Calu3 (cell line): Measurements from ENCODE around the gene COPZ1. TPM values are rescaled to one million over a fixed set of nuclear protein-coding genes. Genes with fewer than 3 reads are reported as not detected.

Experiments used
- Bru-seq: library from RNA; stranded (reverse); fragments of 400-500 nt; gene quantifications from one replicate; lab custom pipeline; 2021; lab: Mats Ljungman, UMichigan
- BruChase-seq, 2 experiments: library from RNA; stranded (reverse); fragments of 400-500 nt; gene quantifications; one replicate each; lab custom pipeline; 2021; lab: Mats Ljungman, UMichigan
- BruUV-seq: library from RNA; stranded (reverse); fragments of 400-500 nt; replicated peaks from 2 replicates; lab custom pipeline; 2021; lab: Mats Ljungman, UMichigan
- CTCF ChIA-PET: fragments of 300-600 bp; sonication (Branson Sonifier 250); formaldehyde crosslinking; loops from one replicate; lab custom pipeline; 2022; ENCODE audit warnings: antibody characterized with exemption; lab: Charles Lee
- DNase-seq: peaks from one replicate; pipeline ENCODE4 v3.0.0; 2022
- H3K27ac Mint-ChIP-seq: one replicate; pipeline ENCODE4 v1.8.0; 2022; ENCODE audit warnings: mixed read lengths; ENCODE audit not compliant: unreplicated experiment
- H3K27me3 Mint-ChIP-seq: one replicate; pipeline ENCODE4 v1.8.0; 2022; ENCODE audit warnings: mixed read lengths; ENCODE audit not compliant: unreplicated experiment
- H3K36me3 Mint-ChIP-seq: one replicate; pipeline ENCODE4 v1.8.0; 2022; ENCODE audit warnings: mild to moderate bottlenecking, moderate library complexity, mixed read lengths; ENCODE audit not compliant: insufficient read depth, unreplicated experiment
- H3K4me1 Mint-ChIP-seq: one replicate; pipeline ENCODE4 v1.8.0; 2022; ENCODE audit warnings: mild to moderate bottlenecking, low read depth, mixed read lengths; ENCODE audit not compliant: unreplicated experiment
- H3K4me3 Mint-ChIP-seq: one replicate; pipeline ENCODE4 v1.8.0; 2022; ENCODE audit warnings: mild to moderate bottlenecking, low read depth, moderate library complexity, mixed read lengths; ENCODE audit not compliant: unreplicated experiment
- H3K9me3 Mint-ChIP-seq: one replicate; pipeline ENCODE4 v1.8.0; 2022; ENCODE audit warnings: low read depth, mixed read lengths; ENCODE audit not compliant: unreplicated experiment
- CTCF ChIP-seq: fragments of 200-600 bp; IDR thresholded peaks from one replicate; pipeline ENCODE4 v1.8.0; 2022; ENCODE audit warnings: antibody characterized with exemption; ENCODE audit not compliant: unreplicated experiment
- intact Hi-C: fragments of 100-400 bp; cut with micrococcal nuclease; formaldehyde crosslinking; loops from one replicate; pipeline ENCODE4 v1.10.0; 2022; ENCODE audit not compliant: unreplicated experiment
- long read RNA-seq: library from polyadenylated mRNA; stranded (forward); transcript quantifications from one replicate; pipeline ENCODE4 v2.0.0, GENCODE V29; 2022
- total RNA-seq: library from RNA; stranded (reverse); gene quantifications from 2 replicates; pipeline ENCODE4 v1.2.3, GENCODE V29; 2022

Gene COPZ1, protein sequence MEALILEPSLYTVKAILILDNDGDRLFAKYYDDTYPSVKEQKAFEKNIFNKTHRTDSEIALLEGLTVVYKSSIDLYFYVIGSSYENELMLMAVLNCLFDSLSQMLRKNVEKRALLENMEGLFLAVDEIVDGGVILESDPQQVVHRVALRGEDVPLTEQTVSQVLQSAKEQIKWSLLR
- total RNA-seq, result 173 and 190 TPM in 2 replicates
- percentile 88 among the genes with signal in this experiment for Bru-seq, nascent RNA
- percentile 98 among the genes with signal in this experiment for BruChase-seq, experiment 1, labeled RNA remaining after a 6-hour chase
- BruChase-seq, experiment 2, labeled RNA remaining after a 2-hour chase, result percentile 94 among the genes with signal in this experiment
- long read RNA-seq, transcript COPZ1-202 (8 exons, 880 nt), result minor isoform, 12 of 177 reads
- long read RNA-seq, transcript COPZ1-201 (9 exons, 1,897 nt), result major isoform, 146 of 177 reads
- long read RNA-seq, partial matches to known transcripts, result 6 of 177 reads
- long read RNA-seq, other reads (novel, unspliced or antisense), result 10 of 177 reads

GRCh38 chr12:54324617-54325441 is at the start of gene COPZ1:
Gene COPZ1, plus strand, starts transcription at chr12:54325131. Its CDS starts 33 bp downstream, at chr12:54325164.
- intact Hi-C loops, result loop anchor here (1.0 to 5.0 kb wide), 4 partner anchors 31 to 66 kb away; partner anchors contain the start of genes CBX5 and HNRNPA1
- peak within 1 kb of the TSS; percentile 97 for H3K27ac Mint-ChIP-seq
- peaks cover 31% of the 10 kb centered on the region for H3K36me3 Mint-ChIP-seq
- peaks cover 34% of the 10 kb centered on the region for H3K4me1 Mint-ChIP-seq
- BruUV-seq, result no TSS peak
- CTCF ChIA-PET, result interaction anchor here (0.6 to 2.1 kb wide), 34 partner anchors 8 to 1745 kb away, joined by 3 to 37 read pairs (median 5); partner anchors contain the start of genes CBX5, HNRNPA1 and NFE2
- no peaks in the 10 kb centered on the region for H3K27me3 Mint-ChIP-seq
- DNase-seq, result peak; percentile 95
- TF ChIP-seq CTCF, result peak; percentile 53
- no peaks in the 10 kb centered on the region for H3K9me3 Mint-ChIP-seq
- peak within 1 kb of the TSS; percentile 97 for H3K4me3 Mint-ChIP-seq

- no peaks in the 10 kb centered on the region for H3K9me3 Mint-ChIP-seq
- no peaks in the 10 kb centered on the region for H3K4me1 Mint-ChIP-seq
- CTCF ChIA-PET, result interaction anchor here (1.0 kb wide), 1 partner anchor 78 kb away, joined by 6 read pairs; no protein-coding TSS in a partner anchor
- H3K27ac Mint-ChIP-seq, result no peak overlapping the region
- TF ChIP-seq CTCF, result no peak
- H3K36me3 Mint-ChIP-seq, result peaks cover 16% of the 10 kb centered on the region
- H3K27me3 Mint-ChIP-seq, result no peaks in the 10 kb centered on the region
- DNase-seq, result no peak
- BruUV-seq, result no TSS peak
- intact Hi-C loops, result no loop called here
- no peak overlapping the region for H3K4me3 Mint-ChIP-seq
These were observed 48.6 kb upstream of the COPZ1 start for GRCh38 chr12:54276368-54276767.

- no peak overlapping the region for H3K27ac Mint-ChIP-seq
- DNase-seq, result no peak
- no peaks in the 10 kb centered on the region for H3K9me3 Mint-ChIP-seq
- TF ChIP-seq CTCF, result no peak
- H3K4me1 Mint-ChIP-seq, result peaks cover 7% of the 10 kb centered on the region
- no peaks in the 10 kb centered on the region for H3K27me3 Mint-ChIP-seq
- peaks cover 12% of the 10 kb centered on the region for H3K36me3 Mint-ChIP-seq
- H3K4me3 Mint-ChIP-seq, result no peak overlapping the region
- CTCF ChIA-PET, result no interaction called here
- no TSS peak for BruUV-seq
- intact Hi-C loops, result no loop called here
These were observed 47.1 kb upstream of the COPZ1 start for GRCh38 chr12:54277823-54278276.

DNA sequence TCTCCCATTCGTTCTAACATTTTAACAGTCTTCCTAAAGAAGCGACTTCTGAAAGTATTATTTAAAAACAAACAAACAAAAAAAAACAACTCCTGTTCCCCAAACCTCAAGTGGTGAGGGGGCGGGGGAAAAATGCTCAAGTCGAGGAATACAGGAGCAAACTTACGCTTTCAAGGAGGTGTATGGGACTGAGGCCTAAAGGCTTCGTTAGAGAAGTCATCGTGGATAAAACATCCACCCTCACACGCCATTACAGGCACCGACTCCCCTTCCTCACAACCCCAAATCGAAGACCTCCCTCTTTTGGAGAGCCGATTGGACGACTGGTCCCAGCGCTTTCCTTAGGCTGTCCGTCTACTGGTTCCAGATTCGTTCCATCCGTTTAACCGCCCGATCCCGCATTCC is 45.7 kb upstream of the COPZ1 start:
- CTCF ChIA-PET, result interaction anchor here (0.8 to 3.1 kb wide), 9 partner anchors 10 to 1450 kb away, joined by 3 to 21 read pairs (median 7); partner anchors contain the start of gene COPZ1
- H3K4me3 Mint-ChIP-seq, result no peak overlapping the region
- BruUV-seq, result TSS peak; percentile 65
- no peak overlapping the region for H3K27ac Mint-ChIP-seq
- intact Hi-C loops, result no loop called here
- no peaks in the 10 kb centered on the region for H3K27me3 Mint-ChIP-seq
- peaks cover 7% of the 10 kb centered on the region for H3K36me3 Mint-ChIP-seq
- TF ChIP-seq CTCF, result no peak
- H3K9me3 Mint-ChIP-seq, result no peaks in the 10 kb centered on the region
- DNase-seq, result no peak
- H3K4me1 Mint-ChIP-seq, result peaks cover 21% of the 10 kb centered on the region
